Neural cell (in vitro differentiated cells): ENCODE results near the gene RAC3. TPM values are rescaled to one million over a fixed set of nuclear protein-coding genes. Genes with fewer than 3 reads are reported as not detected.

Experiments
- H2AFZ ChIP-seq: fragments of 200-600, 300-800 bp; sonication (generic), shearing (Covaris generic); 2 replicates; pipeline ENCODE4 v1.6.0; 2014; ENCODE audit warnings: low read depth, mild to moderate bottlenecking, antibody characterized with exemption, low read length, moderate library complexity
- H3F3A ChIP-seq: fragments of 200-600 bp; shearing (Covaris generic); 2 replicates; pipeline ENCODE4 v1.6.1; 2016; ENCODE audit warnings: mild to moderate bottlenecking, moderate library complexity, mixed read lengths, antibody characterized with exemption, low read length; ENCODE audit not compliant: insufficient read depth, poor library complexity, severe bottlenecking
- H3K27ac ChIP-seq: fragments of 200-600, 300-800 bp; sonication (generic), shearing (Covaris generic); 2 replicates; pipeline ENCODE4 v1.5.1; 2014; ENCODE audit warnings: mild to moderate bottlenecking, low read length, moderate library complexity
- H3K27me3 ChIP-seq: fragments of 300-800, 200-600 bp; sonication (generic), shearing (Covaris generic); 2 replicates; pipeline ENCODE4 v1.6.0; 2014; ENCODE audit warnings: mild to moderate bottlenecking, low read depth, low read length, moderate library complexity; ENCODE audit not compliant: insufficient read depth
- H3K36me3 ChIP-seq: fragments of 300-800, 200-600 bp; sonication (generic), shearing (Covaris generic); 2 replicates; pipeline ENCODE4 v1.5.1; 2014; ENCODE audit warnings: mild to moderate bottlenecking, antibody characterized with exemption, low read length, moderate library complexity; ENCODE audit not compliant: insufficient read depth
- H3K4me2 ChIP-seq: fragments of 300-800, 200-600 bp; sonication (generic), shearing (Covaris generic); 2 replicates; pipeline ENCODE4 v1.6.0; 2014; ENCODE audit warnings: mild to moderate bottlenecking, low read length
- H3K4me3 ChIP-seq: fragments of 300-800, 200-600 bp; sonication (generic), shearing (Covaris generic); 2 replicates; pipeline ENCODE4 v1.5.1; 2014; ENCODE audit warnings: mild to moderate bottlenecking, low read length, moderate library complexity
- H3K79me2 ChIP-seq: fragments of 200-600 bp; shearing (Covaris generic); replicated peaks from 2 replicates; pipeline ENCODE4 v1.6.0; 2014; ENCODE audit warnings: mild to moderate bottlenecking, low read length, moderate library complexity; ENCODE audit not compliant: insufficient read depth
- H3K9ac ChIP-seq: fragments of 300-800, 200-600 bp; sonication (generic), shearing (Covaris generic); 2 replicates; pipeline ENCODE4 v1.6.1; 2016; ENCODE audit warnings: mild to moderate bottlenecking, low read length, mixed read lengths
- H3K9me2 ChIP-seq: fragments of 200-600 bp; shearing (Covaris generic); 2 replicates; pipeline ENCODE4 v1.6.1; 2016; ENCODE audit warnings: mild to moderate bottlenecking, low read length, mixed read lengths; ENCODE audit not compliant: insufficient read depth
- H3K9me3 ChIP-seq: fragments of 200-600, 300-800 bp; sonication (generic), shearing (Covaris generic); 2 replicates; pipeline ENCODE4 v1.6.1; 2016; ENCODE audit warnings: mild to moderate bottlenecking, mixed run types, low read length, moderate library complexity, mixed read lengths
- H4K20me1 ChIP-seq: fragments of 200-600 bp; shearing (Covaris generic); 2 replicates; pipeline ENCODE4 v1.6.1; 2016; ENCODE audit warnings: mild to moderate bottlenecking, mixed run types; ENCODE audit not compliant: insufficient read depth
- EP300 ChIP-seq: fragments of 450-650 bp; conservative IDR thresholded peaks from 2 replicates; pipeline ENCODE4 v1.6.1; 2014; ENCODE audit warnings: antibody characterized with exemption, mild to moderate bottlenecking, moderate library complexity; ENCODE audit not compliant: poor library complexity, severe bottlenecking
- EZH2 ChIP-seq: fragments of 200-600, 300-800 bp; shearing (Covaris generic), sonication (generic); IDR thresholded peaks from 2 replicates; pipeline ENCODE4 v1.6.1; 2014; ENCODE audit warnings: antibody characterized with exemption, low read length, borderline replicate concordance, mild to moderate bottlenecking; ENCODE audit not compliant: insufficient read depth, poor library complexity, severe bottlenecking
- MXI1 ChIP-seq: fragments of 450-650 bp; conservative IDR thresholded peaks from 2 replicates; pipeline ENCODE4 v1.6.1; 2014; ENCODE audit warnings: antibody characterized with exemption, mild to moderate bottlenecking; ENCODE audit not compliant: poor library complexity, severe bottlenecking
- POLR2AphosphoS5 ChIP-seq: IDR thresholded peaks from 2 replicates; pipeline ENCODE4 v1.6.1; 2012
- RAD21 ChIP-seq: fragments of 450-650 bp; conservative IDR thresholded peaks from 2 replicates; pipeline ENCODE4 v1.6.1; 2014; ENCODE audit warnings: antibody characterized with exemption, mild to moderate bottlenecking, moderate library complexity
- REST ChIP-seq: IDR thresholded peaks from 2 replicates; pipeline ENCODE4 v1.6.1; 2012; ENCODE audit warnings: borderline replicate concordance
- SMC3 ChIP-seq: fragments of 450-650 bp; conservative IDR thresholded peaks from 2 replicates; pipeline ENCODE4 v1.6.1; 2014; ENCODE audit warnings: antibody characterized with exemption, mild to moderate bottlenecking, moderate library complexity; ENCODE audit not compliant: poor library complexity
- TAF1 ChIP-seq: IDR thresholded peaks from 2 replicates; pipeline ENCODE4 v1.6.1; 2012; ENCODE audit warnings: low read depth
- polyA plus RNA-seq: library from polyadenylated mRNA; depleted of rRNA; stranded (reverse); fragments of >200 nt; gene quantifications from 2 replicates; pipeline ENCODE4 v1.2.3, GENCODE V29; 2014
- TF ChIP-seq, protein P1 (sequence below): fragments of 450-650 bp; IDR thresholded peaks from 2 replicates; pipeline ENCODE4 v1.5.1; 2014; ENCODE audit warnings: antibody characterized with exemption, mild to moderate bottlenecking, moderate library complexity; ENCODE audit not compliant: poor library complexity, severe bottlenecking

RAC3 gene
- polyA plus RNA-seq, 1 donor from 2014 or later = 211 TPM

DNA sequence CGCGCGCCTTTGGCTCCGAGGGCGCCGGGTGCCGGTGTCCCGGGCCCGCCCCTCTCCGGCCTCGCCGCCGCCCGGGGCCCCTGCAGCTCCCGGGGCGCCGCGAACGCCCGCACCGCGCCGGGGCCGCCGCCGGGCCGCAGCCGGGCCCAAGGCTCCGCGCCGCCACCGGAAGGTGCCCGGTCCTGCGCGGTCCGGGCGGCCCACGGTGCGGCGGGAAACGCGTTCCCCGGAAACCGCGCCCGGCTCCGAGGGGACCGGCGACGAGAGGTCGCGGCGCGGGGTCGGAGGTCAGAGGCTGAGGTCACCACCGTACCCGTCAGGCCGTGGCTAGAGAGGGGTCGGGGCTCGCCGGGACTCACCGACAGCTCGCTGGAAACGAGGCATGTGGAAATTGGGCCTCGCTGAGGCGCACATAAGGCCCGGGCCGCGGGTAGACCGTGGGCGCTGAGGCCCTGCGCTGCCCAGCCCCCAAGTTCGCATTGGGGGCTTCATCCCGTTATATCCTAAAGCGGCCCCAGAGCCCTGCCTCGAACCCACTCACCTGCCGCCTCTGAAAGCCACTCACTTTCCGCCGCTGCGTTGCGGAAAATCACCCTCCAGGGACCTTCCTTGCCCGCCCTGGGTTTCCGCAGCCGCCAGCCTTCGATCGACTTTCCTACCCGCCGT is 34.3 kb downstream of the RAC3 start, which contains the start of gene DUS1L:
TSS of gene DUS1L (minus strand) at position 167 of the 666 bp plus-strand sequence. CDS start 745 bp downstream, outside the sequence.
- peak within 1 kb of the TSS; percentile 94 for H3K4me3 ChIP-seq
- no peaks in the 10 kb centered on the region for H3K9me2 ChIP-seq
- no peaks in the 10 kb centered on the region for H3K27me3 ChIP-seq
- H3K27ac ChIP-seq = peak within 1 kb of the TSS; percentile 56
- TF ChIP-seq EP300 (peak; percentile 19), REST (peak; percentile 45), RAD21 (no peak), TAF1 (no peak), MXI1 (peak; percentile 45), POLR2AphosphoS5 (peak; percentile 52)
- H3K9me3 ChIP-seq = no peaks in the 10 kb centered on the region
- no peaks in the 10 kb centered on the region for H3K79me2 ChIP-seq
- H3K9ac ChIP-seq = peak within 1 kb of the TSS; percentile 72
- no peaks in the 10 kb centered on the region for H4K20me1 ChIP-seq
- H3K4me2 ChIP-seq = peak within 1 kb of the TSS; percentile 61
- H3F3A ChIP-seq = no peaks in the 10 kb centered on the region
- H3K36me3 ChIP-seq = no peaks in the 10 kb centered on the region
- peak within 1 kb of the TSS; percentile 97 for H2AFZ ChIP-seq

- Histone ChIP-seq H3K36me3 (no peaks in the 10 kb centered on the region), H3K9ac (no peak overlapping the region)
- TF ChIP-seq EZH2 (no peak), TAF1 (no peak), REST (no peak), SMC3 (no peak), POLR2AphosphoS5 (no peak), MXI1 (no peak), EP300 (no peak), RAD21 (no peak)
- TF ChIP-seq, protein P1, sequence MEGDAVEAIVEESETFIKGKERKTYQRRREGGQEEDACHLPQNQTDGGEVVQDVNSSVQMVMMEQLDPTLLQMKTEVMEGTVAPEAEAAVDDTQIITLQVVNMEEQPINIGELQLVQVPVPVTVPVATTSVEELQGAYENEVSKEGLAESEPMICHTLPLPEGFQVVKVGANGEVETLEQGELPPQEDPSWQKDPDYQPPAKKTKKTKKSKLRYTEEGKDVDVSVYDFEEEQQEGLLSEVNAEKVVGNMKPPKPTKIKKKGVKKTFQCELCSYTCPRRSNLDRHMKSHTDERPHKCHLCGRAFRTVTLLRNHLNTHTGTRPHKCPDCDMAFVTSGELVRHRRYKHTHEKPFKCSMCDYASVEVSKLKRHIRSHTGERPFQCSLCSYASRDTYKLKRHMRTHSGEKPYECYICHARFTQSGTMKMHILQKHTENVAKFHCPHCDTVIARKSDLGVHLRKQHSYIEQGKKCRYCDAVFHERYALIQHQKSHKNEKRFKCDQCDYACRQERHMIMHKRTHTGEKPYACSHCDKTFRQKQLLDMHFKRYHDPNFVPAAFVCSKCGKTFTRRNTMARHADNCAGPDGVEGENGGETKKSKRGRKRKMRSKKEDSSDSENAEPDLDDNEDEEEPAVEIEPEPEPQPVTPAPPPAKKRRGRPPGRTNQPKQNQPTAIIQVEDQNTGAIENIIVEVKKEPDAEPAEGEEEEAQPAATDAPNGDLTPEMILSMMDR = no peak
These were observed 39.1 kb downstream of the RAC3 start for GRCh38 chr17:82070611-82071010.

More at GRCh38 chr17:82070611-82071010, 39.1 kb downstream of the RAC3 start:
- H3K79me2 ChIP-seq = no peaks in the 10 kb centered on the region
- H3K27ac ChIP-seq = no peak overlapping the region
- H2AFZ ChIP-seq = no peak overlapping the region
- H3K9me3 ChIP-seq = no peaks in the 10 kb centered on the region
- no peaks in the 10 kb centered on the region for H4K20me1 ChIP-seq
- no peak overlapping the region for H3K4me3 ChIP-seq
- H3K27me3 ChIP-seq = no peaks in the 10 kb centered on the region
- H3F3A ChIP-seq = no peaks in the 10 kb centered on the region
- no peaks in the 10 kb centered on the region for H3K9me2 ChIP-seq
- no peak overlapping the region for H3K4me2 ChIP-seq
